Liver (tissue), 3 donors: ENCODE results near the gene GPR55.

ENCODE experiments used
- CTCF ChIP-seq: fragments of 150-350 bp; IDR thresholded peaks from 2 replicates; pipeline ENCODE4 v1.5.1; 2017; ENCODE audit warnings: improper control_type of control experiment, low read depth, low read length; ENCODE audit not compliant: missing input control
- EGR1 ChIP-seq, 2 donors: IDR thresholded peaks; 2 replicates each; pipeline ENCODE4 v1.6.1; 2016 to 2018; ENCODE audit warnings: antibody characterized with exemption in 2 of 2, low read depth in 2 of 2
- GABPA ChIP-seq, 2 donors: IDR thresholded peaks in 1 of 2; conservative IDR thresholded peaks in 1 of 2; 2 replicates each; pipeline ENCODE4 v1.6.1; 2016; ENCODE audit warnings: antibody characterized with exemption in 2 of 2, mild to moderate bottlenecking in 1 of 2, moderate library complexity in 1 of 2
- RAD21 ChIP-seq, 2 donors: IDR thresholded peaks; 2 replicates each; pipeline ENCODE4 v1.6.1; 2016; ENCODE audit warnings: antibody characterized with exemption in 2 of 2, mild to moderate bottlenecking in 2 of 2
- TAF1 ChIP-seq: conservative IDR thresholded peaks from 2 replicates; pipeline ENCODE4 v1.6.1; 2016; ENCODE audit warnings: antibody characterized with exemption, mild to moderate bottlenecking
- YY1 ChIP-seq: IDR thresholded peaks from 2 replicates; pipeline ENCODE4 v1.6.1; 2016; ENCODE audit warnings: antibody characterized with exemption, mild to moderate bottlenecking
- donor health status: healthy.
- donor health status: healthy.

- TF ChIP-seq EGR1 (IDR thresholded peaks at IDR 0.05; ENCODE audit: low read depth in 2 of 2) (no peak), YY1 (no peak), CTCF (no peak), RAD21 (IDR thresholded peaks at IDR 0.05) (no peak), TAF1 (no peak), GABPA (IDR thresholded peaks at IDR 0.05 in 1 of 2, conservative IDR thresholded peaks at IDR 0.05 in 1 of 2) (no peak)
Observed at GRCh38 chr2:230944123-230944653, 19.1 kb upstream of the GPR55 start.
